Stimulated activated naive CD8-positive, alpha-beta T cell treated with anti-CD3 and anti-CD28 coated beads, Interleukin-15, amount 100 ng/mL, for 72 hours (primary cell): Measurements from ENCODE around the gene RBM14.
"Not testable (repeated sequence)": the region's sequence is repeated elsewhere in the genome, so short reads cannot be mapped to it uniquely, and the experiment has no call there.

Experiments
- ATAC-seq: fragments of 150-1000 bp; cut with Tn5 transposase; 2 replicates; pipeline ENCODE4 v1.10.0; 2021; ENCODE audit warnings: mild to moderate bottlenecking, moderate library complexity
- DNase-seq, 2 donors: peaks; one replicate each; pipeline ENCODE4 v3.0.0; 2021 to 2022
- H3K27ac Mint-ChIP-seq, 2 donors: one replicate each; pipeline ENCODE4 v1.8.0; 2022; ENCODE audit warnings: mild to moderate bottlenecking in 2 of 2, mixed read lengths in 2 of 2, moderate library complexity in 2 of 2
- H3K27me3 Mint-ChIP-seq: one replicate; pipeline ENCODE4 v1.8.0; 2022; ENCODE audit warnings: mixed read lengths
- H3K4me1 Mint-ChIP-seq: one replicate; pipeline ENCODE4 v1.8.0; 2022; ENCODE audit warnings: mild to moderate bottlenecking, mixed read lengths
- H3K4me3 Mint-ChIP-seq, 2 donors: one replicate each; pipeline ENCODE4 v1.8.0; 2022; ENCODE audit warnings: mild to moderate bottlenecking in 2 of 2, mixed read lengths in 2 of 2, moderate library complexity in 1 of 2
- H3K9me3 Mint-ChIP-seq, 2 donors: one replicate each; pipeline ENCODE4 v1.8.0; 2022; ENCODE audit warnings: mixed read lengths in 2 of 2

Gene RBM14

GRCh38 chr11:66639066-66639813 lies 22.8 kb downstream of the RBM14 start:
- Mint-ChIP-seq H3K9me3 (no peaks in the 10 kb centered on the region), H3K4me1 (peaks cover 75% of the 10 kb centered on the region), H3K27me3 (no peaks in the 10 kb centered on the region), H3K27ac (peak overlapping the region; percentile 95 to 99), H3K4me3 (peak overlapping the region; percentile 88 to 95)
- DNase-seq (peak; percentile 26 to 30), ATAC-seq (peak; percentile 4)

- not testable (repeated sequence) for DNase-seq, H3K9me3 Mint-ChIP-seq, H3K27me3 Mint-ChIP-seq, ATAC-seq
- Mint-ChIP-seq H3K27ac (peak overlapping the region; percentile 95 to 99), H3K4me3 (peak overlapping the region; percentile 88 to 95), H3K4me1 (peaks cover 78% of the 10 kb centered on the region)
Observed at GRCh38 chr11:66639814-66640340, 23.4 kb downstream of the RBM14 start.

- DNase-seq (no peak), ATAC-seq (no peak)
- Mint-ChIP-seq H3K9me3 (no peaks in the 10 kb centered on the region), H3K27me3 (no peaks in the 10 kb centered on the region), H3K27ac (peak overlapping the region in 1 of 2 donors; percentile 92), H3K4me3 (peak overlapping the region; percentile 88 to 95), H3K4me1 (peaks cover 93% of the 10 kb centered on the region)
Observed at GRCh38 chr11:66641834-66642233, 25.4 kb downstream of the RBM14 start.

GRCh38 chr11:66643745-66644437 lies 27.5 kb downstream of the RBM14 start:
- DNase-seq (no peak), ATAC-seq (no peak)
- Mint-ChIP-seq H3K27me3 (no peaks in the 10 kb centered on the region), H3K4me3 (peak overlapping the region; percentile 46 to 88), H3K9me3 (no peaks in the 10 kb centered on the region), H3K27ac (peak overlapping the region in 1 of 2 donors; percentile 93), H3K4me1 (peaks cover 90% of the 10 kb centered on the region)

GRCh38 chr11:66646828-66647227 lies 30.4 kb downstream of the RBM14 start:
- H3K27ac Mint-ChIP-seq: peak overlapping the region in 1 of 2 donors; percentile 77
- no peak overlapping the region for H3K4me3 Mint-ChIP-seq
- DNase-seq: no peak
- H3K4me1 Mint-ChIP-seq: peaks cover 85% of the 10 kb centered on the region
- H3K9me3 Mint-ChIP-seq: no peaks in the 10 kb centered on the region
- no peak for ATAC-seq
- no peaks in the 10 kb centered on the region for H3K27me3 Mint-ChIP-seq

GRCh38 chr11:66649903-66650302 lies 33.5 kb downstream of the RBM14 start:
- H3K27ac Mint-ChIP-seq: peak overlapping the region in 1 of 2 donors; percentile 12
- peaks cover 71% of the 10 kb centered on the region for H3K4me1 Mint-ChIP-seq
- DNase-seq (no peak), ATAC-seq (no peak)
- no peaks in the 10 kb centered on the region for H3K9me3 Mint-ChIP-seq
- H3K27me3 Mint-ChIP-seq: no peaks in the 10 kb centered on the region
- H3K4me3 Mint-ChIP-seq: no peak overlapping the region

GRCh38 chr11:66651016-66651415 lies 34.6 kb downstream of the RBM14 start:
- Mint-ChIP-seq H3K4me3 (no peak overlapping the region), H3K4me1 (peaks cover 67% of the 10 kb centered on the region), H3K9me3 (no peaks in the 10 kb centered on the region), H3K27me3 (no peaks in the 10 kb centered on the region), H3K27ac (peak overlapping the region in 1 of 2 donors; percentile 71)
- ATAC-seq: peak; percentile 63
- no peak for DNase-seq

- Mint-ChIP-seq H3K27me3 (no peaks in the 10 kb centered on the region), H3K4me1 (peaks cover 50% of the 10 kb centered on the region), H3K4me3 (no peak overlapping the region), H3K27ac (no peak overlapping the region), H3K9me3 (no peaks in the 10 kb centered on the region)
- ATAC-seq (no peak), DNase-seq (no peak)
Observed at GRCh38 chr11:66652651-66653050, 36.2 kb downstream of the RBM14 start.

- peak overlapping the region in 1 of 2 donors; percentile 87 for H3K27ac Mint-ChIP-seq
- no peak for ATAC-seq
- H3K4me1 Mint-ChIP-seq: peaks cover 48% of the 10 kb centered on the region
- DNase-seq: no peak
- H3K4me3 Mint-ChIP-seq: no peak overlapping the region
- no peaks in the 10 kb centered on the region for H3K27me3 Mint-ChIP-seq
- no peaks in the 10 kb centered on the region for H3K9me3 Mint-ChIP-seq
Observed at GRCh38 chr11:66653123-66653522, 36.7 kb downstream of the RBM14 start.

GRCh38 chr11:66659763-66660162 lies 43.3 kb downstream of the RBM14 start:
- H3K9me3 Mint-ChIP-seq: no peaks in the 10 kb centered on the region
- H3K27ac Mint-ChIP-seq: no peak overlapping the region
- H3K4me1 Mint-ChIP-seq: peaks cover 7% of the 10 kb centered on the region
- ATAC-seq (no peak), DNase-seq (no peak)
- H3K27me3 Mint-ChIP-seq: no peaks in the 10 kb centered on the region
- no peak overlapping the region for H3K4me3 Mint-ChIP-seq

GRCh38 chr11:66663741-66664296 lies 47.4 kb downstream of the RBM14 start:
- Mint-ChIP-seq H3K4me3 (no peak overlapping the region), H3K27ac (no peak overlapping the region), H3K27me3 (no peaks in the 10 kb centered on the region), H3K9me3 (no peaks in the 10 kb centered on the region), H3K4me1 (peaks cover 7% of the 10 kb centered on the region)
- no peak for ATAC-seq
- no peak for DNase-seq

- no peak overlapping the region for H3K27ac Mint-ChIP-seq
Observed at GRCh38 chr11:66665369-66665768, 48.9 kb downstream of the RBM14 start.

GRCh38 chr11:66670816-66671215 lies 54.4 kb downstream of the RBM14 start:
- no peak overlapping the region for H3K4me3 Mint-ChIP-seq
- no peak for DNase-seq
- H3K27ac Mint-ChIP-seq: peak overlapping the region in 1 of 2 donors; percentile 54
- no peaks in the 10 kb centered on the region for H3K27me3 Mint-ChIP-seq
- ATAC-seq: no peak
- no peaks in the 10 kb centered on the region for H3K9me3 Mint-ChIP-seq
- H3K4me1 Mint-ChIP-seq: peaks cover 42% of the 10 kb centered on the region

More at GRCh38 chr11:66665369-66665768, 48.9 kb downstream of the RBM14 start:
- peaks cover 14% of the 10 kb centered on the region for H3K4me1 Mint-ChIP-seq
- ATAC-seq: no peak
- H3K4me3 Mint-ChIP-seq: no peak overlapping the region
- DNase-seq: no peak
- no peaks in the 10 kb centered on the region for H3K27me3 Mint-ChIP-seq
- H3K9me3 Mint-ChIP-seq: no peaks in the 10 kb centered on the region

GRCh38 chr11:66674964-66675602 lies 58.7 kb downstream of the RBM14 start:
- Mint-ChIP-seq H3K27ac (no peak overlapping the region), H3K4me1 (peaks cover 47% of the 10 kb centered on the region), H3K9me3 (no peaks in the 10 kb centered on the region), H3K27me3 (no peaks in the 10 kb centered on the region), H3K4me3 (peak overlapping the region; percentile 12 to 24)
- DNase-seq (no peak), ATAC-seq (no peak)

- peak overlapping the region; percentile 14 to 96 for H3K27ac Mint-ChIP-seq
- H3K9me3 Mint-ChIP-seq: no peaks in the 10 kb centered on the region
- peaks cover 38% of the 10 kb centered on the region for H3K4me1 Mint-ChIP-seq
- no peak for ATAC-seq
- H3K4me3 Mint-ChIP-seq: peak overlapping the region; percentile 83 to 89
- no peak for DNase-seq
- H3K27me3 Mint-ChIP-seq: no peaks in the 10 kb centered on the region
Observed at GRCh38 chr11:66676282-66676919, 60.0 kb downstream of the RBM14 start.
